Measurements from ENCODE around the gene PEX12. TPM values are rescaled to one million over a fixed set of nuclear protein-coding genes. Genes with fewer than 3 reads are reported as not detected.

The PEX12 gene
- total and polyA plus RNA-seq, 9 of the 15 experiments (the other 6 are each of a cell fraction or from before 2014, with no cell fraction given): 4.0 to 12.4 (median 6.4) TPM

- TF ChIP-seq ZNF3 (CRISPR knock-in tag; IDR thresholded peaks at IDR 0.05) (no peak), CUX1 (CRISPR knock-in tag; IDR thresholded peaks at IDR 0.05) (no peak), NFE2L1 (tag; IDR thresholded peaks at IDR 0.05; ENCODE audit: borderline replicate concordance, low read depth) (no peak), SLC30A9 (CRISPR knock-in tag; IDR thresholded peaks at IDR 0.05) (no peak), RUNX1 (IDR thresholded peaks at IDR 0.05; ENCODE audit: low read depth) (peak; percentile 84; the same call in 1 of the 2 replicates), ZNF239 (CRISPR knock-in tag; IDR thresholded peaks at IDR 0.05) (peak; percentile 26; the same call in 1 of the 2 replicates), POLR3G (IDR thresholded peaks at IDR 0.05; ENCODE audit: extremely low read depth, insufficient read length, insufficient replicate concordance) (no peak), MED1 (CRISPR knock-in tag; IDR thresholded peaks at IDR 0.05; ENCODE audit: borderline replicate concordance) (no peak), ELK3 (CRISPR knock-in tag; IDR thresholded peaks at IDR 0.05) (no peak), ZNF232 (CRISPR knock-in tag; IDR thresholded peaks at IDR 0.05) (no peak), DEAF1 (CRISPR knock-in tag; IDR thresholded peaks at IDR 0.05) (no peak), ZMIZ1 (IDR thresholded peaks at IDR 0.05; ENCODE audit: low read depth in 2 of 2, low read length in 2 of 2) (peak in 1 of 2 experiments; percentile 98; a peak in 2 of 4 replicates), FOXA1 (IDR thresholded peaks at IDR 0.05; ENCODE audit: borderline replicate concordance) (no peak), E2F4 (CRISPR knock-in tag; IDR thresholded peaks at IDR 0.05; ENCODE audit: low read depth) (no peak), CXXC5 (CRISPR knock-in tag; IDR thresholded peaks at IDR 0.05) (peak; percentile 74), TCFL5 (CRISPR knock-in tag; conservative IDR thresholded peaks at IDR 0.05) (no peak)
Observed at GRCh38 chr17:35560703-35561102, 17.7 kb downstream of the PEX12 start, which contains the start of gene SLFN14 (continued).

Measured in K562 (cell line).